ENCODE results near the gene KANTR.

- TF ChIP-seq CTCF (conservative IDR thresholded peaks at IDR 0.05) (no peak), EZH2 (IDR thresholded peaks at IDR 0.05; ENCODE audit: low read depth) (no peak)
Measured at GRCh38 chrX:53094582-53094905, 602 bp downstream of the KANTR start.

Measured in PC-9 (cell line).